WERI-Rb-1 (cell line): ENCODE measurements around the gene PLK3.

Experiments used
- DNase-seq: peaks from one replicate; pipeline ENCODE4 v3.0.0-alpha.2; 2020
- H3K27ac ChIP-seq: fragments of 250-450 bp; sonication (Bioruptor Pico); 2 replicates; pipeline ENCODE4 v1.5.1; 2020; ENCODE audit warnings: mild to moderate bottlenecking, moderate library complexity
- H3K27me3 ChIP-seq: fragments of 250-450 bp; sonication (Bioruptor Pico); 2 replicates; pipeline ENCODE4 v1.5.1; 2021; ENCODE audit warnings: mild to moderate bottlenecking, low read depth, moderate library complexity; ENCODE audit not compliant: insufficient read depth, severe bottlenecking
- H3K36me3 ChIP-seq: fragments of 250-450 bp; sonication (Bioruptor Pico); 2 replicates; pipeline ENCODE4 v1.5.1; 2020; ENCODE audit warnings: mild to moderate bottlenecking, moderate library complexity
- H3K4me3 ChIP-seq: 2 replicates; pipeline ENCODE4 v1.5.1; 2011; ENCODE audit warnings: low read depth, mild to moderate bottlenecking, control low read depth, low read length
- H3K9me3 ChIP-seq: fragments of 250-450 bp; sonication (Bioruptor Pico); 2 replicates; pipeline ENCODE4 v1.5.1; 2021; ENCODE audit warnings: mild to moderate bottlenecking, moderate library complexity; ENCODE audit not compliant: severe bottlenecking
- CTCF ChIP-seq: IDR thresholded peaks from 2 replicates; pipeline ENCODE4 v1.5.1; 2011; ENCODE audit warnings: low read depth, mild to moderate bottlenecking, control low read depth, inconsistent platforms, low read length

The PLK3 gene

GRCh38 chr1:44839576-44839975, 39.4 kb downstream of the PLK3 start:
- Histone ChIP-seq H3K27ac (no peak overlapping the region), H3K27me3 (no peaks in the 10 kb centered on the region), H3K4me3 (no peak overlapping the region), H3K9me3 (no peaks in the 10 kb centered on the region), H3K36me3 (no peaks in the 10 kb centered on the region)
- DNase-seq: no peak
- no peak for TF ChIP-seq CTCF

GRCh38 chr1:44842486-44842861, 42.3 kb downstream of the PLK3 start:
- Histone ChIP-seq H3K4me3 (peak overlapping the region; percentile 65), H3K27me3 (no peaks in the 10 kb centered on the region), H3K36me3 (no peaks in the 10 kb centered on the region), H3K9me3 (no peaks in the 10 kb centered on the region), H3K27ac (no peak overlapping the region)
- no peak for TF ChIP-seq CTCF
- peak; percentile 37 for DNase-seq

- H3K27me3 ChIP-seq: no peaks in the 10 kb centered on the region
- DNase-seq: peak; percentile 84
- no peaks in the 10 kb centered on the region for H3K36me3 ChIP-seq
- H3K27ac ChIP-seq: peak within 1 kb of the TSS; percentile 43
- no peaks in the 10 kb centered on the region for H3K9me3 ChIP-seq
- no peak for TF ChIP-seq CTCF
- peak within 1 kb of the TSS; percentile 65 for H3K4me3 ChIP-seq
These were observed 42.9 kb downstream of the PLK3 start, which contains the start of gene PTCH2 for GRCh38 chr1:44842862-44843655. TSS of gene PTCH2 (minus strand) at chr1:44843253. CDS start at chr1:44842932, 321 bp downstream.

GRCh38 chr1:44846985-44847384, 46.8 kb downstream of the PLK3 start:
- no peak for TF ChIP-seq CTCF
- Histone ChIP-seq H3K27ac (no peak overlapping the region), H3K36me3 (no peaks in the 10 kb centered on the region), H3K4me3 (no peak overlapping the region), H3K27me3 (no peaks in the 10 kb centered on the region), H3K9me3 (no peaks in the 10 kb centered on the region)
- no peak for DNase-seq

GRCh38 chr1:44847845-44848244, 47.7 kb downstream of the PLK3 start:
- H3K27ac ChIP-seq: peak overlapping the region; percentile 24; the same call in 1 of the 2 replicates
- H3K4me3 ChIP-seq: no peak overlapping the region
- H3K27me3 ChIP-seq: no peaks in the 10 kb centered on the region
- no peak for TF ChIP-seq CTCF
- H3K36me3 ChIP-seq: no peaks in the 10 kb centered on the region
- no peaks in the 10 kb centered on the region for H3K9me3 ChIP-seq
- peak; percentile 31 for DNase-seq
